HG02798 (cell line): ENCODE measurements around the gene MRPL54.
A peak's percentile ranks its signal among the peaks of the same experiment; 100 is the strongest.
"Not testable (repeated sequence)": the region's sequence is repeated elsewhere in the genome, so short reads cannot be mapped to it uniquely, and the experiment has no call there.

Experiments used
- ATAC-seq: cut with Tn5 transposase; IDR thresholded peaks from one replicate; pipeline ENCODE4 v1.9.1; 2021; ENCODE audit warnings: mild to moderate bottlenecking; ENCODE audit not compliant: unreplicated experiment, poor library complexity

MRPL54 gene

DNA sequence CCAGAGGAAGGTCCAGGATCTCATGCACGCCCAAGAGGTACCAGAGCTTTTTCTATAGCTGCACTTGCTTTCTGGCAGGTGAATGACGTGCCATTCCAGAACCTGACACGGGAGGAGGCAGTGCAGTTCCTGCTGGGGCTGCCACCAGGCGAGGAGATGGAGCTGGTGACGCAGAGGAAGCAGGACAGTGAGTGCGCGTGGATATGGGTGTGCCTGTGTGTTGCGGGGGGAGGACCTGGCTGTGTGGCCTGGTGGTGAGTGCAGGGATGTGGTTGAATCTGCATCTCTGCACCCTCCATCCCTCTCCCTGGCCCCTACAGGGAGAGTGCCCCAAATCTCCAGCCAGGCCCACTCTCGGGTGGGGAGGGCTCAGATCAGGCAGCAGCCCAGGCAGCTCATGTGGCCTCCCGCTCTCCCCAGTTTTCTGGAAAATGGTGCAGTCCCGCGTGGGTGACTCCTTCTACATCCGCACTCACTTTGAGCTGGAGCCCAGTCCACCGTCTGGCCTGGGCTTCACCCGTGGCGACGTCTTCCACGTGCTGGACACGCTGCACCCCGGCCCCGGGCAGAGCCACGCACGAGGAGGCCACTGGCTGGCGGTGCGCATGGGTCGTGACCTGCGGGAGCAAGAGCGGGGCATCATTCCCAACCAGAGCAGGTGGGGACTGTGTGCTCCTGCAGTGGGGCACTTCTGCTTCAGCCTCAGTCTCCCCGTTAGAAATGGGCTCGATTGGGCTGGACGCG, 23.8 kb upstream of the MRPL54 start:
- ATAC-seq = no peak

DNA sequence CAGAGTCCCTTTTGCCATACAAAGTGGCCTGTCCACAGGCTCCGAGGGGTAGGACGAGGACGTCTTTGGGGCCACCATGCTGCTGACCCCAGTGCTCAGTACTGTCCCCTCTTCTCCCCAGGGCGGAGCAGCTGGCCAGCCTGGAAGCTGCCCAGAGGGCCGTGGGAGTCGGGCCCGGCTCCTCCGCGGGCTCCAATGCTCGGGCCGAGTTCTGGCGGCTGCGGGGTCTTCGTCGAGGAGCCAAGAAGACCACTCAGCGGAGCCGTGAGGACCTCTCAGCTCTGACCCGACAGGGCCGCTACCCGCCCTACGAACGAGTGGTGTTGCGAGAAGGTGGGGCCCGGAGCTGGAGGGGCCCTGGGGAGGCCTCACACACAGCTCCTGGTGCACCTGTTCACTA, 22.1 kb upstream of the MRPL54 start:
- no peak for ATAC-seq

DNA sequence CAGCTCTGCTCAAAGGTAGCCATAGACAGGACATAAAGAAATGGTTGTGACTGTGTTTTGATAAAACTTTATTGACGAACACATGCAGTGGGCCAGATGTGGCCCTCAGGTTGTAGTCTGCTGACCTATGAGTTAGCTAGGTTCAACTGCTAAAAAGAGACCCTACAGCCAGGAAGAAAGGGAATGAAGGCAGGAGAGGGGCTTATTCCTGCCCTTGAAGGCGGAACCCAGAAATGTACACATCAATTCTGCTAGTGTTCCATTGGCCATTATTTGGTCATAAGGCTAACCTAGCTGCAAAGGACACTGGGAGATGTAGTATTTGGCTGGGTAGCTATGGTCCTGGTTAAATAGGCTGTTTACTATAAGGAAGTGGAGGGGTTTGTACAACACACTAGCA, 19.0 kb upstream of the MRPL54 start:
- ATAC-seq = no peak

DNA sequence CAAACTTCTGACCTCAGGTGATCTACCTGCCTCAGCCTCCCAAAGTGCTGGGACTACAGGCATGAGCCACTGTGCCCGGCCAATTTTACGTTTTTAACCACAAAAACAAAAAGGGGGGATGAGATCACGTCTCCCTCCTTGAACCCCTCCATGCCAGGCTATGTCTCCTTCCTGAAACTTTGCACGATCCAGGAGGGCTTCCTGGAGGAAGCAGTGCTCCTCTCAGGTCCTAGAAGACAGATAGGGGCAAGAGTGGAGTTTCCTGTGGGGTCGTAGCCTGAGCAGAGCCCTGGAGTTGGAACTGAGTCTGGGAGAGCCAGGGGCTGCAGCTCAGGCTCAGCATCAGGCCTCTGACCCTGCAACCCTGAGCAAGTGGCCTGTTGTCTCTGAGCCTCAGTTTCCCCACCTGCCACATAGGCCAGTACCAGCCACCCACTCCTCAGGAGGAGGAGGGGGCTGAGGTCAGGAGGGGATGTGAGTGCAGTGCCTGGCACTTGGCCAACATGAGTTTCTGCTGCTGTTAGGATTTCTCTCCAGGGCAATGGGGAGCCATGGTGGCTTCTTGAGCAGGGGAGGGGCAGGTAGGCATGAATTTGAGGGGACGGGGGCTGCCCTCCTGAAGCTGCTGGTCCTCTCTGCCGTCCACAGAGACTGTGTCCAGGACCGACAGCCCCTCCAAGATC, 17.0 kb upstream of the MRPL54 start:
- ATAC-seq = no peak

DNA sequence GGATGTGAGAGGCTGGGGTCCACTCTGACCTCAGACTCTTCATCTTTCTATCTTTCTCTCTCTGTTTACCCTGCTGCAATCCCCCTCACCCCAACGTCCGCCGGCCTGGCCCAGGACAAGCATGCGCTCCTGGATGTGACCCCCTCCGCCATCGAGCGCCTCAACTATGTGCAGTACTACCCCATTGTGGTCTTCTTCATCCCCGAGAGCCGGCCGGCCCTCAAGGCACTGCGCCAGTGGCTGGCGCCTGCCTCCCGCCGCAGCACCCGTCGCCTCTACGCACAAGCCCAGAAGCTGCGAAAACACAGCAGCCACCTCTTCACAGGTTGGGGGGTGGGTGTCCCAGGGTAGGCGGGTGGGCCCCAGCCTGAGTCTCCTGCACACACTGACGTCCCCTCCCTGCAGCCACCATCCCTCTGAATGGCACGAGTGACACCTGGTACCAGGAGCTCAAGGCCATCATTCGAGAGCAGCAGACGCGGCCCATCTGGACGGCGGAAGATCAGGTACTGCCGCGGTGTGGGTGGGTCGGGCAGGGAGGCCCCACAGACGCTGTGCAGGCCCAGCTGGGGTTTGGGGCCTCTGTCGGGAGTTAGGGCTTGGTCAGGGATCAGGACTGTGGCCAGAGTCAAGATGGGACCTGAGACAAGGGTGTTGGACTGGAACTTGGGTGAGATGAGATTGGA, 16.0 kb upstream of the MRPL54 start:
- ATAC-seq = no peak

DNA sequence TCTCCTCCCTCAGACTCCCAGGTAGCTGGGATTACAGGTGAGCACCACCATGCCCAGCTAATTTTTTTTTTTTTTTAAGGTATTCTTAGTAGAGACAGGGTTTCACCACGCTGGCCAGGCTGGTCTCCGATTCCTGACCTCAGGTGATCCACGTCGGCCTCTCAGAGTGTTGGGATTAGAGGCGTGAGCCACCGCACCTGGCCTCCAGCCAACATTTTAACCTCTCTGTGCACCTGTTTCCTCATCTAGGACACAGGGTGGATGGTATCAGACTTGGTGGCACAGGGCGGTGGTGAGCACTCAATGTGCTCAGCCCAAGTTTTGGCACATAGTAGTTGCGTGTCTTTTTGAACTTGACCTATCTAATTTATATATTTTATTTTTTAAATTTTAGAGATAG, 13.5 kb upstream of the MRPL54 start:
- no peak for ATAC-seq

DNA sequence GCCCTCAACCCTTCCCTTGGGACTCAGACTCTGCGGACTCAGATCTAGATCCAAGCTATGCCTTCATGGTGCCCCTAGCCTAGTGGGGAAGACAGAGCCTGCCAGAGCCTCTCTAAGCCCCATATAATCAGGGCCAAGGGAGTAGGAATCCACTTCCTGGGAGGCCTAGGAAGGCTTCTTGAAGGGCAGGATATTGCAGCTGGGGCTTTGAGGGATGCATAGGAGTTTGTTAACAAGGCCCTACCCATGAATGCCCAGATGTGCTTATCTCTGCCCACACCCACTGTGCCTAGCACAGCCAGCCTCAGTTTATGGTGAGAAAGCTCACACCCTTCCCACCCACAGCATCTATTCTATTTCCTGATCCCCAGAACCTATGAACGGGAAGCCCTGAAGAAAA, 12.3 kb upstream of the MRPL54 start:
- no peak for ATAC-seq

DNA sequence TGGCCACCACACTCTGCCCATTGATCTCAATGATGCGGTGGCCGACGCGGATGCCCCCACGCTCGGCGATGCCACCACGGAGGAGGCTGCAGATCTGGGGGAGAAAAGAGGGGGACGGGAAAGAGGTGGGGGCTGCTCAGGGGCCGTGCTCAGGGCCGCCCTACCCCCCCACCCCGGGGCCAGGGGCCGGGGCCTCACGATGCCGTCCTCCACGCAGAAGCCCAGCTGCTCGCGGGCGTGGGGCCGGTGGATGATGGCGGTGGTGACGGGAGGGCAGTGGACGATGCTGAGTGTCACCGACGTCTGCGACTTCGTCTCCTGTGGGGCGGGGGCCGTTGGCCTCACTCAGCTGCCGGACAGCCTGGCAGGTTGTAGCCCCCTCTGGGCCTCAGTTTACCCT, 11.2 kb upstream of the MRPL54 start:
- ATAC-seq = no peak

DNA sequence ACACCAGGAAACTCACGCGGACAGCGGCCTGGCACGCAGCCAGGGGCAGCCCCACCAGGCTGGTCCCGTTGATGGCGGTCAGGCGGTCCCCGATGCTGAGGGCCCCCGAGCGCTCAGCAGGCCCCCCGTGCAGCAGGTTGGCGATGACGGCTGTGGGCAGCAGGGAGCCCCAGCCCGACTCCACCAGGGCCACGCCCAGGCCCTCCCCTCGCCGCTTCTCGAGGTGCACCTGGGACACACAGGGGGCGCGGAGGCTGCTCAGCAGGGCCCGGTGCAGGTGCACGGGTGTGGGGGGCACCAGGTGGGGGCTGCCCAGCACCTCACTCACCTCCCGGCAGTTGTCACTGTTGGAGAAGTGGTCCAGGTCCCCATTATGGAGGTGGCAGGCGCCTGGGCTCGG, 10.0 kb upstream of the MRPL54 start:
- no peak for ATAC-seq

DNA sequence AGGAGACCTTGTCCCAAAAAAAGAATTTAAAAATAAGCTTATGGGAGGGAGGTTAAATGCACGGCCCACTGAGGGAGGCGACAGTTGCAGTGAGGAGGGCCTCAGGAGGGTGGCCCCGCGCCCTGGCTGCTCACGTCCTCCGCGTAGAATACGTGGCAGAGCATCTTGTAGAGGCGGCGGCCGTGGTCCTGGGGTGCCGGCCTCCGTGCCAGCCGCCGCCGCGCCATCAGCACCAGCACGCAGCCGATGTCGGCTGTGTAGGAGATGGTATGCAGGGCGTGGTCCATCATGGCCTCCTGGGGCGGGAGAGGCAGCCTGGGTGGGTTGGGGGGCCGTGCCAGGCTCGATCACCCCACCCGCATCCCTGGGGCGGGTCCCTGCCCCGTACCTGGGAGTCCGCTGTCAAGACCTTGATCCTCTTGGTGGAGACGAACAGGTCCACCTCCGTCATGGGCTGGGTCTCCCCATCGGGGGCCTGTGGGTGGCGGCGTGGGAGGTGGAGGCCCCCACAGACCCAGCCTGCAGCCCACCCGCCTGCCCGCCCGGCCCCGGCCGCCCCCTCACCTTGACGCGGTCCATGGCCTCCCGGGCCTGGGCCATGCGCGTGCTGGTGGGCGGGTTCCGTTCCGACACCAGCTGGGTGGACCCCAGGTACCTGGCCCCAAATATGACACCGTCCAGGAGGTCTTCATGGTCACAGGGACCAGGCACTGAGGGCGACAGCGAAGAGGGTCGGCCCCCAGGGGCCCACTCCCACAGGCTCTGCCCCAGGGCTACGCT, 8.7 kb upstream of the MRPL54 start:
- no peak for ATAC-seq

DNA sequence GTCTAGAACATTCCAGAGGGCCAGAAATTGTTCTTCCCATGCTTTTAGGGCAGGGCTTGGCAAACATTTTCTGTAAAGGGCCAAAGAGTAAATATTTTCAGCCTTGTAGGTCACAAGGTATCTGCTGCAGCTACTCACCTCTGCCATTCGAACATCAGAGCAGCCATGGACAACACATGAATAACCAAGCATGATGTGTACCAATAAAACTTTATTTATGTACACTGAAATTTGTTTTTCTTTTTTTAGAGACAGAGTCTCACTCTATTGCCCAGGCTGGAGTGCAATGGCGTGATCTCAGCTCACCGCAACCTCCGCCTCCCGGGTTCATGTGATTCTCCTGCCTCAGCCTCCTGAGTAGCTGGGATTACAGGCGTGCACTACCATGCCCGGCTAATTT, 4.8 kb upstream of the MRPL54 start:
- not testable (repeated sequence) for ATAC-seq

DNA sequence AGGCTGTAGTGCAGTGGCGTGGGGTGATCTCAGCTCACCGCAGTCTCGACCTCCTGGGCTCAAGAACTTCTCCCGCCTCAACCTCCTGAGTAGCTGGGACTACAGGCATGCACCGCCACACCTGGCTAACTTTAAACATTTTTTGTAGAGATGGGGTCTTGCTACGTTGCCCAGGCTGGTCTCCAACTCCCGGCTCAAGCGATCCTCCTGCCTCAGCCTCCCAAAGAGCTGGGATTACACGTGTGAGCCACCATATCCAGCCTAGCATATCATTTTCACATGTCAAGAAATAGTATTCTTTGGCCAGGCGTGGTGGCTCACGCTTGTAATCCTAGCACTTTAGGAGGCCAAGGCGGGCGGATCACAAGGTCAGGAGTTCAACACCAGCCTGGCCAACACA, 4.2 kb upstream of the MRPL54 start:
- not testable (repeated sequence) for ATAC-seq

DNA sequence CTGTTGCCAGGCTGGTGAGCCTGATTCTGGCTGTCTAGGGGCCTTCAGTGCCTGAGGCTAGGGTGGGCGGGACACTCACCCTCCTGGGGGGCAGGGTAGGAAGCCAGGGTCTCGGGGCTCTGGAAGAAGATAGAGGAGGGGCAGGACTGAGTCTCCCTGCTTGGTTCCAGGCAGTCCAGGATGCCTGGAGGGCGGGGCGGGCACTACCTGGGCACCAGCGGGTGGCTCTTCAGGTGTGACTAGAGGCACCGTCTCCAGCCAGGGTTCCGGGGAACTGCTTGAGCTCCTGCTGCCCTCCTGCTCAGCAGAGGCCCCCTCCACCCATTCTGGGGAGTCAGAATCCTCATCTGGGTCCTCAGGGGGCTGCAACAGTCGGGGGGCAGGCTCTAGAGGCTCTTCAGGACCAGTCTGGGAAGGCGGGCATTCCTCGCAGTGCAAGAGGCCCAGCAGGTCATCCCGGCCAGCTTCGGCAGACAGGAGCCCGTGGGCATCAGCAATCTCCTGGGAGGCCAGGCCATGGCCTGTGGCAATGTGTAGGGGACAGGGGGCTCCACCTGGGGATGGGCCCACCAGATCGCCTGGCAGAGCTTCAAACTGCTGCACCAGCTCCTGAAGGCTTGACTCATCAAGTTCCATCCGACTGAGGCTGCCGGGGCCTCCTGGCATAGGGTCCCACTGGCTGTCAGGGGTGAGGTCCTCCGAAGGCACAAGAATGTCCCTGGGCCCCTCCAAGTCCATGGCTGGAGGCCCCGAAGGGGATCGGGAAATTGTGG, 2.8 kb upstream of the MRPL54 start:
- no peak for ATAC-seq

DNA sequence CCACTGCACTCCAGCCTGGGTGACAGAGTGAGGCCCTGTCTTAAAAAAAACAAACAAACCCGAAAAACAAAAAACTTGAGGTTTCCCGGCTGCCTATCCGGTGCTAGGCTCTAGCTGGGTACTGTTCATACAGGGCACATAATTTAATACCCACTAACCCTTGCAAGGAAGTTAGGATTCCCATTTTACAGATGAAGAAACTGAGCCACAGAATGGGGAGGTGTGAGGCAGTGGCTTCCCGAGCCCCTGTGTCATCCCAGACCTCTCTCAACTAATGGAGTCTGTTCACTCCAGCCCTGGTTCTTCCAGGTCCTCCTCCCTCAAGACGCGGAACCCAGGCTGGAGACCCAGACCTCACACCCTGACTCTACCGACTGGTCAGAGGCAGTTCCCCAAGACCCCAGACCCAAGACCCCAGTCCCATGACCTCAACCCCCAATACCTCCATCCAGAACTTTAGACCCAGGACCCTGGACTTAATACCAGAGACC, 1.6 kb upstream of the MRPL54 start:
- no peak for ATAC-seq

DNA sequence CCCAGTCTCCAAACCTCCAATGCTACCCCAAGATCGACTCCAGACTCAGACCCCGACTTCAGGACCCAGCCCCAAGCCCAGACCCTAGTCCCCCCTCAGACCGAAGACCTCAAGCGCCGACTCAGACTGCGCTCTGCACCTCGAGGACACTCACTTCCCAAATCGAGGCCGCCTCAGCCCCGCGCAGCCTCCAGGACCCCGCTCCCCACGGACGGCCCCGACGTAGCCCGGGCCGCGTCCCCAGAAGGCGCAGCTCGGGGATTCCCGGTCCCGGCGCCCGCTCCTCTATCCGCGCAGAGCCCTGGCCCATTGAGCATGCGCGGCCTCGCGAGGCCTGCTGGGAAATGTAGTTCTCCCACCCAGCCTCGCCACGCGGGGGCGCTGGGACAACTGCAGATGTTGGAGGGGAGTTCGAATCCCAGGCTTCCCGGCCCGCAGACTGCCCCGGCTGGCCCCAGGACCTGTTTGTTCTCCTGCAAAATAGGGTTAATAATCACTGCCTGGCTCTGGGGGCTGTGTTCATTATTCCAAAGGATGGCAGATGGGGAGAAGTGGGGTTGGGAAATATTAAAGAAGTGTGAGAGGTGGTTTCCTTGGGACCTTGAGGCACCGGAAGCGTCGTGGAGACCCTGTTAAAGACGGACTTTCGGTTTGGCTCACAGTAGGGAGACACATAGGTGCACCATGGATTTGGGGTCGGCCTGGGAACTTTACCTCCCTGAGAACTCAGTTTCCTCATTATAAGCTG, 926 bp upstream of the MRPL54 start, which contains the start of gene APBA3:
APBA3 (minus strand) TSS at position 311 of the 748 bp plus-strand sequence. CDS start 1,428 bp downstream, outside the sequence.
- peak; percentile 60 for ATAC-seq

DNA sequence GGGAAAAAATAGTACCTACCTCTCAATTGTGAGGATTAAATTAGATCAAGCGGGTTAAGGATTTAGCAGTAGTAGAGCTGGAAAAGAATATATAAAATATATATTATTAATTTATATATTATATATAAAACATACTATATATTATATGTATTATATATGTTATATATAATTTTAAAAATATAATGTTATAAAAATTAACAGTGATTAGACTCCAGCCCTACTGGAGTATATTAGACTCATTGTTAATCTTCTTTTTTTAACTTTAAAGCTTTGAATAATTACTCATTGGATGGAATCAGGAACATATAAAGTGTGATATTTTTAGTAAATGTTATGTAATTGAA, 380 bp upstream of the MRPL54 start:
- ATAC-seq = no peak

DNA sequence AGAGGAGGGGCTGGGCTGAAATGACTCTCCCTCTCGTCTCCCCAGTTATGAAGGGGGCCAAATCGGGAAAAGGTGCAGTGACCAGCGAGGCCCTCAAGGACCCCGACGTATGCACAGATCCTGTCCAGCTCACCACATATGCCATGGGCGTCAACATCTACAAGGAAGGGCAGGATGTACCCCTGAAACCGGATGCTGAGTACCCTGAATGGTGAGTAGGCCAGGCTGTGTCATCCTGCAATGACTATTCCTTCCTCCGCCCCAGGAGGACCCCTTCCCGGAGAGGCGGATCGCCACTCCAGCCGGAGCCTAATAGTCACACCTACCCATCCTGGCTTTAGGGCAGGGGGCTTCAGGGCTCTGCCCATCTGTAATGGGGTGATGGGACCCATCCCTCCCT, 2.6 kb downstream of the MRPL54 start:
- ATAC-seq = no peak

DNA sequence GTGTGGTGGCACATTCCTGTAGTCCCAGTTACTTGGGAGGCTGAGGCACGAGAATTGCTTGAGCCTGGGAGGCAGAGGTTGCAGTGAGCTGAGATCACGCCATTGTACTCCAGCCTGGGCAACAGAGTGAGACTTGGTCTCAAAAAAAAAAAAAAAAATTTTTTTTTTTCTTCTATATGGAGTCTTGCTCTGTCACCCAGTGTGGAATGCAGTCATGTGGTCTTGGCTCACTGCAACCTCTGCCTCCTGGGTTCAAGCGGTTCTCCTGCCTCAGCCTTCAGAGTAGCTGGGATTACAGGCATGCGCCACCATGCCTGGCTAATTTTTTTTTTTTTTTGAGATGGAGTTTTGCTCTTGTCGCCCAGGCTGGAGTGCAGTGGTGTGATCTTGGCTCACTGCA, 3.3 kb downstream of the MRPL54 start:
- ATAC-seq = not testable (repeated sequence)

DNA sequence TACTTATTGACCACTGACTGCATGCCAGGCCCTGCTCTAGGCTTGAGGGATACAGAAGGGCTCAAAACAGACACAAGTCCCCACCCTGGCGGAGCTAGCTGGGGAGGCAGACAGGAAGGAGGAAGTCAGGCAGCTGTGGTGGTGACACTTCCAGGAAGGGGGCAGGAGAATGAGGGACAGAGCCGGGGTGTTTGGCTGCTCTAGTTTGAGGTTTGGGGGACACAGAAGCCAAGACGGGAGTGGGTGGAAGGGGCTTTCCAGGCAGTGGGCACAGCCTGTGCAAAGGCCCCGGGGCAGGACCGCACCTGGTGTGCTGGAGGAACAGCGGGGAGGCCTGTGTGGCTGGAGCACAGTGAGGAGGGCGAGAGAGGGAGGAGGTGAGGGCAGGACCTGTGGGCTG, 4.0 kb downstream of the MRPL54 start:
- no peak for ATAC-seq
